PC-3 (cell line): ENCODE results near the gene SEMA5A. TPM values are rescaled to one million over a fixed set of nuclear protein-coding genes. Genes with fewer than 3 reads are reported as not detected.

ENCODE experiments used
- ATAC-seq: fragments of 200-7000 bp; cut with Tn5 transposase; 2 replicates; pipeline ENCODE4 v1.9.1; 2020; ENCODE audit warnings: mild to moderate bottlenecking, moderate library complexity
- BruUV-seq: library from RNA; stranded (reverse); fragments of 400-500 nt; replicated peaks from 2 replicates; lab custom pipeline; 2021; lab: Mats Ljungman, UMichigan
- CTCF ChIA-PET: fragments of 300-600 bp; sonication (Branson Sonifier 250); formaldehyde crosslinking; loops from one replicate; lab custom pipeline; 2022; ENCODE audit warnings: antibody characterized with exemption; lab: Charles Lee
- POLR2A ChIA-PET: fragments of 300-600 bp; sonication (Branson Sonifier 250); formaldehyde crosslinking; loops from one replicate; lab custom pipeline; 2022; ENCODE audit warnings: antibody characterized with exemption; ENCODE audit not compliant: unreplicated experiment; lab: Charles Lee
- DNase-seq: peaks from one replicate; pipeline ENCODE4 v3.0.0-alpha.2; 2015
- H2AFZ ChIP-seq: fragments of 300-600 bp; sonication (generic); 2 replicates; pipeline ENCODE4 v1.6.0; 2016; ENCODE audit warnings: antibody characterized with exemption, low read length
- H3F3A ChIP-seq: fragments of 300-600 bp; sonication (generic); one replicate; pipeline ENCODE4 v1.6.0; 2017; ENCODE audit warnings: antibody characterized with exemption, low read length, control low read depth, mild to moderate bottlenecking; ENCODE audit not compliant: unreplicated experiment
- H3K27ac ChIP-seq: fragments of 300-600 bp; sonication (generic); 2 replicates; pipeline ENCODE4 v1.5.1; 2016; ENCODE audit warnings: mild to moderate bottlenecking, low read length
- H3K27me3 ChIP-seq: fragments of 300-600 bp; sonication (generic); 2 replicates; pipeline ENCODE4 v1.6.1; 2016; ENCODE audit warnings: low read length, mixed read lengths
- H3K36me3 ChIP-seq: fragments of 300-600 bp; sonication (generic); 2 replicates; pipeline ENCODE4 v1.6.1; 2016; ENCODE audit warnings: low read depth, mixed run types, low read length, mixed read lengths
- H3K4me1 ChIP-seq: fragments of 300-600 bp; sonication (generic); 2 replicates; pipeline ENCODE4 v1.5.1; 2016; ENCODE audit warnings: low read length; ENCODE audit not compliant: insufficient read depth
- H3K4me2 ChIP-seq: fragments of 300-600 bp; sonication (generic); 2 replicates; pipeline ENCODE4 v1.6.0; 2016; ENCODE audit warnings: low read length
- H3K4me3 ChIP-seq: fragments of 300-600 bp; sonication (generic); 2 replicates; pipeline ENCODE4 v1.5.1; 2016; ENCODE audit warnings: mild to moderate bottlenecking, low read length, mixed read lengths
- H3K79me2 ChIP-seq: fragments of 300-600 bp; sonication (generic); 2 replicates; pipeline ENCODE4 v1.6.1; 2017; ENCODE audit warnings: low read length, mixed read lengths
- H3K9ac ChIP-seq: fragments of 300-600 bp; sonication (generic); 2 replicates; pipeline ENCODE4 v1.6.0; 2016; ENCODE audit warnings: mild to moderate bottlenecking, low read length
- H3K9me2 ChIP-seq: fragments of 300-600 bp; sonication (generic); replicated peaks from 2 replicates; pipeline ENCODE4 v1.6.1; 2016; ENCODE audit warnings: mixed run types, low read length, mixed read lengths
- H3K9me3 ChIP-seq: fragments of 300-600 bp; sonication (generic); 2 replicates; pipeline ENCODE4 v1.6.1; 2016; ENCODE audit warnings: low read length, mixed read lengths
- H4K20me1 ChIP-seq: fragments of 300-600 bp; sonication (generic); 2 replicates; pipeline ENCODE4 v1.6.1; 2016; ENCODE audit warnings: low read length, mixed read lengths
- CTCF ChIP-seq: fragments of 300-600 bp; sonication (generic); conservative IDR thresholded peaks from 2 replicates; pipeline ENCODE4 v1.5.1; 2017; ENCODE audit warnings: antibody characterized with exemption, low read depth, mild to moderate bottlenecking, low read length
- EZH2 ChIP-seq: fragments of 300-600 bp; sonication (generic); IDR thresholded peaks from one replicate; pipeline ENCODE4 v1.6.1; 2017; ENCODE audit warnings: antibody characterized with exemption, mild to moderate bottlenecking, low read length; ENCODE audit not compliant: unreplicated experiment
- EZH2phosphoT487 ChIP-seq: fragments of 300-600 bp; sonication (generic); IDR thresholded peaks from 2 replicates; pipeline ENCODE4 v1.6.1; 2018; ENCODE audit warnings: mild to moderate bottlenecking, antibody characterized with exemption, low read length, borderline replicate concordance
- intact Hi-C: fragments of 100-400 bp; cut with micrococcal nuclease; formaldehyde crosslinking; loops from 2 replicates; pipeline ENCODE4 v1.9.0; 2023
- total RNA-seq: library from RNA; depleted of rRNA; stranded (reverse); fragments of >200 nt; gene quantifications from 2 replicates; pipeline ENCODE4 v1.2.3, GENCODE V29; 2014

The SEMA5A gene
- total RNA-seq, 1 experiment from 2014 or later, result 4.4 TPM

- peak overlapping the region; percentile 79 for H3K27ac ChIP-seq
- H3K9me2 ChIP-seq, result no peaks in the 10 kb centered on the region
- intact Hi-C loops, result loop anchor here (5.0 kb wide), 1 partner anchor 59 kb away; no protein-coding TSS in a partner anchor
- H2AFZ ChIP-seq, result no peak overlapping the region
- DNase-seq, result peak; percentile 95
- CTCF ChIA-PET, result no interaction called here
- TF ChIP-seq CTCF (no peak), EZH2 (no peak)
- no peaks in the 10 kb centered on the region for H3K27me3 ChIP-seq
- peak overlapping the region; percentile 15 for H3K9ac ChIP-seq
- H3K4me2 ChIP-seq, result peak overlapping the region; percentile 64
- peak; percentile 58 for ATAC-seq
- POLR2A ChIA-PET, result interaction anchor here (0.6 kb wide), 1 partner anchor 95 kb away, joined by 3 read pairs; no protein-coding TSS in a partner anchor
- peak overlapping the region; percentile 9; the same call in 1 of the 2 replicates for H3K4me3 ChIP-seq
- H3K79me2 ChIP-seq, result no peaks in the 10 kb centered on the region
- H3F3A ChIP-seq, result peaks cover 3% of the 10 kb centered on the region
- BruUV-seq, result no TSS peak
- H4K20me1 ChIP-seq, result no peaks in the 10 kb centered on the region
- peaks cover 67% of the 10 kb centered on the region for H3K4me1 ChIP-seq
- no peaks in the 10 kb centered on the region for H3K36me3 ChIP-seq
- no peaks in the 10 kb centered on the region for H3K9me3 ChIP-seq
These were observed 12.6 kb upstream of the SEMA5A start for GRCh38 chr5:9558319-9558965.

GRCh38 chr5:9557696-9558095 is 11.8 kb upstream of the SEMA5A start:
- Histone ChIP-seq H3K27ac (peak overlapping the region; percentile 79), H3K4me2 (peak overlapping the region; percentile 64), H3K9me2 (no peaks in the 10 kb centered on the region), H3K9ac (peak overlapping the region; percentile 15), H4K20me1 (no peaks in the 10 kb centered on the region), H2AFZ (no peak overlapping the region), H3K79me2 (no peaks in the 10 kb centered on the region), H3K4me3 (peak overlapping the region; percentile 9; the same call in 1 of the 2 replicates), H3K27me3 (no peaks in the 10 kb centered on the region), H3K9me3 (no peaks in the 10 kb centered on the region), H3K36me3 (no peaks in the 10 kb centered on the region), H3K4me1 (peaks cover 62% of the 10 kb centered on the region), H3F3A (peaks cover 3% of the 10 kb centered on the region)
- DNase-seq, result peak; percentile 97
- peak; percentile 45 for ATAC-seq
- intact Hi-C loops, result loop anchor here (5.0 kb wide), 1 partner anchor 60 kb away; no protein-coding TSS in a partner anchor
- ChIA-PET CTCF (no interaction called here), POLR2A (no interaction called here)
- no TSS peak for BruUV-seq
- TF ChIP-seq EZH2 (no peak), EZH2phosphoT487 (no peak), CTCF (no peak)

- Histone ChIP-seq H2AFZ (no peak overlapping the region), H3K9me3 (no peaks in the 10 kb centered on the region), H4K20me1 (no peaks in the 10 kb centered on the region), H3K79me2 (no peaks in the 10 kb centered on the region), H3K9me2 (no peaks in the 10 kb centered on the region), H3K4me1 (peaks cover 45% of the 10 kb centered on the region), H3K36me3 (no peaks in the 10 kb centered on the region), H3K4me2 (no peak overlapping the region), H3K9ac (no peak overlapping the region), H3K4me3 (no peak overlapping the region), H3K27ac (no peak overlapping the region), H3K27me3 (no peaks in the 10 kb centered on the region), H3F3A (peaks cover 3% of the 10 kb centered on the region)
- ATAC-seq, result no peak
- ChIA-PET POLR2A (no interaction called here), CTCF (no interaction called here)
- TF ChIP-seq CTCF, result no peak
- no TSS peak for BruUV-seq
- DNase-seq, result no peak
- intact Hi-C loops, result loop anchor here (5.0 kb wide), 1 partner anchor 61 kb away; no protein-coding TSS in a partner anchor
These were observed 10.1 kb upstream of the SEMA5A start for GRCh38 chr5:9555961-9556360.
